Stimulated activated CD8-positive, alpha-beta memory T cell treated with anti-CD3 and anti-CD28 coated beads, Interleukin-4, amount 100 ng/mL, for 4 hours (primary cell): ENCODE data around the gene NRXN2.
"Not testable (repeated sequence)": the region's sequence is repeated elsewhere in the genome, so short reads cannot be mapped to it uniquely, and the experiment has no call there.

Experiments used
- DNase-seq, 2 donors: peaks; one replicate each; pipeline ENCODE4 v3.0.0-alpha.2; 2020; ENCODE audit warnings: low read depth in 2 of 2, low spot score in 1 of 2

NRXN2 gene

GRCh38 chr11:64705501-64705900 is 17.5 kb downstream of the NRXN2 start:
- DNase-seq, result no peak

- DNase-seq, result no peak
Observed at GRCh38 chr11:64703048-64703447, 19.9 kb downstream of the NRXN2 start.

- DNase-seq, result not testable (repeated sequence)
Observed at GRCh38 chr11:64701956-64702355, 21.0 kb downstream of the NRXN2 start.

GRCh38 chr11:64698427-64698826 is 24.6 kb downstream of the NRXN2 start:
- DNase-seq, result no peak

GRCh38 chr11:64697663-64698375 is 25.2 kb downstream of the NRXN2 start:
- no peak for DNase-seq

GRCh38 chr11:64696045-64696444 is 27.0 kb downstream of the NRXN2 start:
- no peak for DNase-seq

- DNase-seq, result no peak
Observed at GRCh38 chr11:64695548-64695947, 27.4 kb downstream of the NRXN2 start.

- no peak for DNase-seq
Observed at GRCh38 chr11:64694821-64695365, 28.1 kb downstream of the NRXN2 start.

GRCh38 chr11:64694026-64694755 is 28.8 kb downstream of the NRXN2 start:
- DNase-seq, result no peak

GRCh38 chr11:64692764-64693331 is 30.1 kb downstream of the NRXN2 start:
- no peak for DNase-seq

GRCh38 chr11:64691543-64691942 is 31.5 kb downstream of the NRXN2 start:
- DNase-seq, result no peak

- DNase-seq, result no peak
Observed at GRCh38 chr11:64690235-64690634, 32.8 kb downstream of the NRXN2 start.

GRCh38 chr11:64688534-64688982 is 34.4 kb downstream of the NRXN2 start:
- DNase-seq, result peak; percentile 72 to 84

- DNase-seq, result no peak
Observed at GRCh38 chr11:64687643-64688533, 35.1 kb downstream of the NRXN2 start.

GRCh38 chr11:64687204-64687603 is 35.8 kb downstream of the NRXN2 start:
- no peak for DNase-seq

GRCh38 chr11:64686466-64687170 is 36.4 kb downstream of the NRXN2 start:
- DNase-seq, result no peak

- no peak for DNase-seq
Observed at GRCh38 chr11:64685536-64685935, 37.5 kb downstream of the NRXN2 start.

GRCh38 chr11:64684357-64684756 is 38.6 kb downstream of the NRXN2 start:
- no peak for DNase-seq

GRCh38 chr11:64681171-64681570 is 41.8 kb downstream of the NRXN2 start:
- no peak for DNase-seq

GRCh38 chr11:64679846-64680245 is 43.2 kb downstream of the NRXN2 start:
- DNase-seq, result no peak
